HG02623 (cell line): Measurements from ENCODE around the gene COLEC12.
A peak's percentile ranks its signal among the peaks of the same experiment; 100 is the strongest.
"Not testable (repeated sequence)": the region's sequence is repeated elsewhere in the genome, so short reads cannot be mapped to it uniquely, and the experiment has no call there.

Experiments
- ATAC-seq: cut with Tn5 transposase; IDR thresholded peaks from one replicate; pipeline ENCODE4 v1.9.1; 2021; ENCODE audit warnings: moderate library complexity; ENCODE audit not compliant: unreplicated experiment

The COLEC12 gene

GRCh38 chr18:295756-296490, 204.6 kb downstream of the COLEC12 start:
- no peak for ATAC-seq

GRCh38 chr18:294566-294965, 205.9 kb downstream of the COLEC12 start:
- no peak for ATAC-seq

GRCh38 chr18:293536-293935, 207.0 kb downstream of the COLEC12 start:
- no peak for ATAC-seq

GRCh38 chr18:292271-292670, 208.2 kb downstream of the COLEC12 start:
- no peak for ATAC-seq

- ATAC-seq: not testable (repeated sequence)
These were observed 210.5 kb downstream of the COLEC12 start for GRCh38 chr18:289970-290369.

GRCh38 chr18:289026-289425, 211.5 kb downstream of the COLEC12 start:
- no peak for ATAC-seq

- no peak for ATAC-seq
These were observed 213.8 kb downstream of the COLEC12 start for GRCh38 chr18:286515-287310.

- ATAC-seq: no peak
These were observed 214.7 kb downstream of the COLEC12 start for GRCh38 chr18:285817-286216.

GRCh38 chr18:275486-275885, 225.0 kb downstream of the COLEC12 start:
- no peak for ATAC-seq

GRCh38 chr18:274313-274712, 226.2 kb downstream of the COLEC12 start:
- ATAC-seq: no peak

- no peak for ATAC-seq
These were observed 227.0 kb downstream of the COLEC12 start for GRCh38 chr18:273525-273924.

GRCh38 chr18:272650-273049, 227.9 kb downstream of the COLEC12 start:
- ATAC-seq: no peak

GRCh38 chr18:269480-270095, 230.9 kb downstream of the COLEC12 start:
- ATAC-seq: no peak

- peak; percentile 87 for ATAC-seq
These were observed 232.6 kb downstream of the COLEC12 start, which contains the start of gene THOC1 for GRCh38 chr18:267688-268552. Gene THOC1, minus strand, starts transcription at chr18:268047. Its CDS starts 28 bp downstream, at chr18:268019.

- peak; percentile 14 for ATAC-seq
These were observed 233.2 kb downstream of the COLEC12 start for GRCh38 chr18:267380-267687.
